GM21825 (cell line): Measurements from ENCODE around the gene TMEM131L.
A peak's percentile ranks its signal among the peaks of the same experiment; 100 is the strongest.
"Not testable (repeated sequence)": the region's sequence is repeated elsewhere in the genome, so short reads cannot be mapped to it uniquely, and the experiment has no call there.

Source experiments
- ATAC-seq: cut with Tn5 transposase; IDR thresholded peaks from one replicate; pipeline ENCODE4 v1.9.1; 2021; ENCODE audit warnings: mild to moderate bottlenecking, moderate library complexity; ENCODE audit not compliant: unreplicated experiment

TMEM131L gene

GRCh38 chr4:153571006-153571545 lies 104.9 kb downstream of the TMEM131L start:
- no peak for ATAC-seq

GRCh38 chr4:153572609-153573008 lies 106.4 kb downstream of the TMEM131L start:
- no peak for ATAC-seq

- no peak for ATAC-seq
Measured at GRCh38 chr4:153573221-153573620, 107.1 kb downstream of the TMEM131L start.

- peak; percentile 42 for ATAC-seq
Measured at GRCh38 chr4:153573881-153574802, 108.0 kb downstream of the TMEM131L start.

- ATAC-seq: no peak
Measured at GRCh38 chr4:153576443-153576774, 110.2 kb downstream of the TMEM131L start.

- ATAC-seq: no peak
Measured at GRCh38 chr4:153577053-153577452, 110.9 kb downstream of the TMEM131L start.

GRCh38 chr4:153579410-153579809 lies 113.2 kb downstream of the TMEM131L start:
- ATAC-seq: no peak

GRCh38 chr4:153579872-153580271 lies 113.7 kb downstream of the TMEM131L start:
- ATAC-seq: no peak

- ATAC-seq: no peak
Measured at GRCh38 chr4:153582954-153583702, 117.0 kb downstream of the TMEM131L start.

GRCh38 chr4:153585026-153585425 lies 118.9 kb downstream of the TMEM131L start:
- ATAC-seq: no peak

GRCh38 chr4:153589703-153590595 lies 123.8 kb downstream of the TMEM131L start:
- ATAC-seq: no peak

GRCh38 chr4:153591441-153591840 lies 125.3 kb downstream of the TMEM131L start:
- no peak for ATAC-seq

GRCh38 chr4:153592064-153592463 lies 125.9 kb downstream of the TMEM131L start:
- no peak for ATAC-seq

GRCh38 chr4:153593161-153593560 lies 127.0 kb downstream of the TMEM131L start:
- no peak for ATAC-seq

- ATAC-seq: no peak
Measured at GRCh38 chr4:153594210-153594609, 128.1 kb downstream of the TMEM131L start.

- ATAC-seq: no peak
Measured at GRCh38 chr4:153595894-153596601, 129.9 kb downstream of the TMEM131L start.

GRCh38 chr4:153602758-153603157 lies 136.6 kb downstream of the TMEM131L start:
- no peak for ATAC-seq

- ATAC-seq: no peak
Measured at GRCh38 chr4:153603258-153603657, 137.1 kb downstream of the TMEM131L start.

- ATAC-seq: no peak
Measured at GRCh38 chr4:153603835-153604234, 137.7 kb downstream of the TMEM131L start.

- not testable (repeated sequence) for ATAC-seq
Measured at GRCh38 chr4:153609070-153609469, 142.9 kb downstream of the TMEM131L start.
